HL-60/S4 (cell line): Measurements from ENCODE around the gene CSNK1D.
"Not testable (repeated sequence)": the region's sequence is repeated elsewhere in the genome, so short reads cannot be mapped to it uniquely, and the experiment has no call there.

Experiments
- in situ Hi-C: fragments of 300-500 bp; cut with MboI; formaldehyde crosslinking; loops from 2 replicates; pipeline ENCODE4 v1.14.3; 2022; ENCODE audit warnings: low sequenced_read_pairs

The CSNK1D gene

GRCh38 chr17:82217120-82217529, 56.4 kb downstream of the CSNK1D start:
- in situ Hi-C loops: no loop called here

DNA sequence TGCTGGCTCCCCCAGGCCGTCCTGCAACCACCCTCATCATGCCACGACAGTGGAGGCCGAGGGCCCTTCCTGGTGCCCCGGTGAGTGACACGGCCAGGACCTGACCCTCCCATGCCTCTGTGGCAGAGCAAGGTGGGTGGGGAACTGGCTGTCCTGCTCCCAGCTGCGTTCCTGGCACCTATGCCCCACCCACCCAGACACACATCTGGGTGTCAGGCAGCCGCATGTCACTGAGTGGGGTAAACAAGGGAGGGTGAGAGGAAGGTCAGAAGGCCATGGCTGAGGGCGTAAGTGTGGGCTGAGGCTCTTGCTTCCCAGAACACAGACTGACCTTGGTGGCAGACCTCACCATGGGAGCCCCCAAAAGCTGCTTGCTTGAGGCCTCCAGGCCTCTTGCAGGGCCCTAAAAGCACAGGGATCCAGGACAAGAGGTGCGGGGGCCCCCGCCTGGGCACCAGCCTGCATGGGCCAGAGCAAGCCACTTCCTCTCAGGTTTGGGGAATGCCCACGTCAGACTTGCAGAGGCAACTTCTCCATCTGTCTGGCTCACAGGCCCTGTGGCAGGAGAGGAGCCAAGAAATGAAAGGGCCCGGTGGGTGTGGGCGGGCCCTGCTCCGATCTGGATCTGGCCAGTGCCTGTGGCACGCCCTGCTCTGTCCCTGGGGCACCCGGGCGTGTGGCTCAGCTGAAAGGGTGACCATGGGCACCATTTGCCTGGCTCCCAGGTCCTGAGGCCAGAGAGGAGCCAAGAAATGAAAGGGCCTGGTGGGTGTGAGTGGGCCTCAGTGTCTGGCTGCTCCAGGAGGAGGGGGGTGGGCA, 57.0 kb downstream of the CSNK1D start:
- in situ Hi-C loops: no loop called here

- in situ Hi-C loops: no loop called here
Observed at GRCh38 chr17:82215972-82216300, 57.6 kb downstream of the CSNK1D start.

DNA sequence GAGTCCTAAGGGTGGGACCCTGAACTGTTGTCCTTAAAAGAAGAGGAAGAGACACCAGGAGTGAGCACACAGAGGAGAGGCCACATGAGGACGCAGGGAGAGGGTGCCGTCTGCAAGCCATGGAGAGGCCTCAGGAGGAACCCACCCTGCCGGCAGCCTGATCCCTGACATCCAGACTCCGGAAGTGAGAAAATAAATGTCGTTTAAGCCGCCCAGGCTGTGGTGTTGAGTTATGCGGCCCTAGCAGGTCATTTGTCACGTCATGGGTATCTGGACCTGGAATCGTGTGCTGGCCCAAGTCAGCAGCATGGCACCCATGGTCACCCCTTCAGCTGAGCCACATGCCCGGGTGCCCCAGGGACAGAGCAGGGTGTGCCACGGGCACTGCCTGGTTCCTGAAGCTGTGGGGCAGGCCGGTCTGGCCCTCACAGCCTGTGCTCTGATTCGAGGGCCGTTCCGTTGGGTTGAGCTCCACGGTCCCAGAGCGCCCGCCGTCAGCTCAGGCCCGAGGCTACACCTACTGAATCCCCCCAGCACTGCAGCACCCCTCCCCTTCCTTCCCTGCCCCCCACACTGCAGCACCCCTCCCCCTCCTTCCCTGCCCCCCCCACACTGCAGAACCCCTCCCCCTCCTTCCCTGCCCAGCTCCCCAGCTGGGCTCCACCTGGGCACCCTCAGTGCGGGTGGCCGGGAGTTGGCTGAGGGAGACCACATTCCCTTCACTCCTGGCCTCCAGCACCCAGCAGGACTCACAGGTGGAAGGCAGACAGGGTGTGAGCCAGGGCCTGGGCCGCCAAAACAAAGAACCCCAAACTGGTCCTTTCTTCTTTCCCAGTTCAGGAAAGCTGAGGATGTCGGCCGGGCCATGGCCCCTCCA, 58.2 kb downstream of the CSNK1D start:
- in situ Hi-C loops: no loop called here

GRCh38 chr17:82214012-82214628, 59.4 kb downstream of the CSNK1D start:
- in situ Hi-C loops: no loop called here

DNA sequence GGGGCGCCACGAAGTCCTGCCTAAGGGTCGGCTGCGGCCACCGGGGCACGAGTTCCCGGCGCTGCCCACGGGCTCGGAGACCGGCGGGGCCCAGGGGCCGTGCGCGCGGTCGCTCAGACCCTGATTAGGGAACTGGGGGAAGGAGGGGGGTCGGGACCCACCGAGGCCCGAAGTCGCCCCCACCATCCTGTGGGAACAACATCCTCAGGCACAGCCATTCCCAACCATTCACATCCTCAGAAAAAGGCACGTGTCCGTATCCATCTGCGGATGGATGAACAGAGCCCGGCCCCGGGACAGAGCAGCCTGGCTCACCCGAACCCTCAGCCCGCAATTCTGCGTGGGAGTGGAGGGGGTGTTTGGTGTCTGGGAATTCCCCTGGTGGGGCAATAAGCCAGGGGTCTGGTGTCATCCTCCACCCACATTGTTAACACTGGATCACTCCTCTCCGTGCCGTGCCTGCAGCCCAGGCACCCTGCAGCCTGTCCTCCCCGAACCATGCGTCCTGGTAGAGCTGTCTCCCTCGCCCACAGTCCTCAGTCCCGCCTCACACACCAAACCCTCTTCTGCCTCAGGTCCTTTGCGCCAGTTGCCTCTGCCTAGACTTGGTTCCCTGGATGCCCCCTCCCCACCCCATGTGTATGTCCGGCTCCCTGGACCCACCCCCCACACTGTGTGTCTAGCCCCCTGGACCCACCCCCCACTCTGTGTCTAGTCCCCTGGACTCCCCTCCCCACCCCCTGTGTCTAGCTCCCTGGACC, 60.1 kb downstream of the CSNK1D start:
- in situ Hi-C loops: no loop called here

- in situ Hi-C loops: no loop called here
Observed at GRCh38 chr17:82212331-82213250, 60.9 kb downstream of the CSNK1D start, which contains the start of gene CCDC57. Gene CCDC57 (minus strand): TSS chr17:82212842. CDS start chr17:82201944, 10,898 bp downstream.

GRCh38 chr17:82210655-82211054, 62.8 kb downstream of the CSNK1D start:
- in situ Hi-C loops: not testable (repeated sequence)

DNA sequence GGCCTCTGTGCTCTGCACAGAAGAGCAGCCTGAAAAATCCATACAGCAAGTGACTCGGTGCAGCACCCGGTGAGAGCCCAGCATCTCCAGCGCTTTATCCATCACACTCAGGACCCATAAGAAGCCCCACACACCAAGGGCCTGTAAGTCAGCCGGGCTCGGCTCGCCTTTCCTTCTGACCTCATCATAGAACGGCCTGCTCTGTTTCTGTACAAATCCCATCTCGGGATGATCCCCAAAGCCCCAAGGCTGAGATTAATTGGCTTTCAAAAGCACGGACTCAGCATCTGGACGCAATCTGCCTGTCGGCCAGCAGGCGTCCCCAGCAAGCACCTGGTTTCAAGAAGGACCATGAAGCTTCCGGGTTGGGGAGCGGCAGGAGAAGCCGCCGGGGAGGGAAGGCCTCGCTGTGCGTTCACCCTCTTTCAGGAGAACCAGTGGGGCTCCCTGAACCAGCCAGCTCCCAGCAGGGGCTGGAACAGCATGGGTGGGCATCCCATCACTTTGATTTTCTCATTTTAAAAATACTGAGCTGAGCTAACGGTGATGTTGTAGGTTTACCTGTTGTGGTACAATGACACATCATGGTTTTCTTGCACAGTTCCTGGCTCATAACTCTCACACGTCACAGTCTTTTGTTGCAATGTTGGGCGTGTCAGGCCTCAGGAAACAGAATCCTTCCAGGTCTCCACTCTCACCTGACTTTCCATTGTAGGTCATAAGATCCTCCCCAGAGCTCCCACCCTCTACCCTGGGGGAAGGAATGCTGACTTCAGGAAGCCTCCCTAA, 67.6 kb downstream of the CSNK1D start:
- in situ Hi-C loops: no loop called here

DNA sequence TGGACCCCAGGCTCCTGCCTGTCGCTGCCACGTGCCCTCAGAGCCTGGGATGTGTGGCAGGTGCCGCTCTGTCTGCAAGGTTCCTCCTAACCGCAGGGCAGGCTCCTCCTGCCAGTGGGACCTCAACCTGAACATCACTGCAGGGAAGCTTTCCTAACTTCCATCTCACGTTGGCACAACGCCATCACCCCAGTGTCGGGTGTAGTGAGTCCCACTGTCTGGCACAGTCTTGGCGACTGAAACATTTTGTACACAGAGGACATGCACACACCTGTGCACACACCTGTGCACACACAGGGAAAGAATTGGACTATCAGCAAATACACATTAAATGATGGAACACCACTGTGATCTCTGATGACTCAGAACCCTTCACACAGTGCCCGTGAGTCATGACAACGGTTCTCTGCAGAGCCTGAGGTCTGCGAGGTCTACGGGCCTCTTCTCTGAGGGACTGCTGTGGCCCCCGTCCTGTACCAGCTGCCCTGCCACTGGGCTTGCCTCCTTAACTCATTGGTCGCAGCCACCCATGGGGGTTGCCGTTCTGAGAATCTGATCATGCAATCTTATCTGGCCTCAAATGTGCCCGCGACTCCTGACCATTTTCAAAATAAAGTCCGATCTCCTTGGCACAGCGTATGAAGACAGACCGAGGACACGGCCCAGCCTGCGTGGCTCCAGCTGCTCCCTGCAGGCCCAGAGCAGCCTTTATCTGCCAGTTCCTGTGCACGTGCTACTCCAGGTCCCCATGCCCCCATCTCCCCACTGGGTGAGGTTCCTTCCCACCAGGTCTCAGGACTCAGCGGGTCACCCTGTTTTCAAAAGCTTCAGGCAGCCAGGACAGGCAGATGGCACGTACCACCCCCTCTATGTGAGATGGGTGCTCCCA, 68.4 kb downstream of the CSNK1D start:
- in situ Hi-C loops: no loop called here

DNA sequence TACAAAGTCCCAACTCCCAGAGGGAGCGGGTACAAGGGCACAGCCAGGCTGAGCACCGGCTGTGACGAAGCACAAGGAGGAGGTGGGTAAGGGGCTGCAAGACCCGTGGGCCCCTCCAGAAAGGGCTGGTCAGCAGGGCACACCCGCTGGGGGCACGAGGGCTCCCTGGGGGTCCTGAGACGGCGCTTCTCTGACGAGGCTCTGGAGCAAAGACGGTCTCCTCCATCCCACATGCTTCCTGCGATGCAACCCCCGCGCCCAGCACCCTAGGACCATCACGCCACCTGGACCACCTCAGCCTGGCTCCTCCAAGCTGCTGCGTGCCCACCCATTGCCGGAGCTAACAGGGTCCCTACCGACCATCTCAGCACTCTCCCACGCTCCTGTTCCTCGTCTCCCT, 69.6 kb downstream of the CSNK1D start:
- in situ Hi-C loops: no loop called here

DNA sequence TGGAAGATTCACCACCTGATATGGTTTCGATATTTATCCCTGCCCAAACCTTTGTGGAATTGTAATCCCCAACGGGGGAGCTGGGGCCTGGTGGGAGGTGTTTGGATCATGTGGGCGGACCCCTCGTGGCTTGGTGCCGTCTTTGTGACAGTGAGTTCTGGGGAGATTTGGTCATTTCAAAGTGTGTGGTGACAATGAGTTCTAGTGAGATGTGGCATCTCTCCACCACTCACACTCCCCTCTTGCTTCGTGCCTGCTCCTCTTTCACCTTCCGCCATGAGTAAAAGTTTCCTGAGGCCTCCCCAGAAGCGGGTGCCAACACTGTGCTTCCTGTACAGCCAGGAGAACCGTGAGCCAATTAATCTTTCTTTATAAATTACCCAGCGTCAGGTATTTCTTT, 70.5 kb downstream of the CSNK1D start:
- in situ Hi-C loops: no loop called here

DNA sequence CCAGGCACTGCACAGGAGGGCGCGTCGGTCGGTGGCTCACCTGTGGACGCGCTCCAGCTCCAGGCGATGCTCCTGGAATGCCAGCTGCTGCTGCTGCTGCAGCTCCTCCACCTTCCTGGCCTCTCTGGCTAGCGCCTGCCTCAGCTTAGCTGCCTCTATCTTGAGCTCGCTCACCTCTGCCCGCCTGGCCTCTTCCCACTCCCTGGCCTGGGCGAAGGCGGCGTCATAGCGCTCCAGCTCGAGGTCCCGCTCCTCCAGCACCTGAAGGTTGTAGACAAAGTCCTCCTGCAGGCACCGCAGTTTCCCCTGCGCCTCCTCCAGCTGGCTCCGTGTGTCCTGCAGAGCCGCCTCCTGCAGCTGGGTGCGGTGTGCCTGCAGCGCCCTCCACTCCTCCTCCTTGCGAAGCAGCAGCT, 72.0 kb downstream of the CSNK1D start:
- in situ Hi-C loops: no loop called here

DNA sequence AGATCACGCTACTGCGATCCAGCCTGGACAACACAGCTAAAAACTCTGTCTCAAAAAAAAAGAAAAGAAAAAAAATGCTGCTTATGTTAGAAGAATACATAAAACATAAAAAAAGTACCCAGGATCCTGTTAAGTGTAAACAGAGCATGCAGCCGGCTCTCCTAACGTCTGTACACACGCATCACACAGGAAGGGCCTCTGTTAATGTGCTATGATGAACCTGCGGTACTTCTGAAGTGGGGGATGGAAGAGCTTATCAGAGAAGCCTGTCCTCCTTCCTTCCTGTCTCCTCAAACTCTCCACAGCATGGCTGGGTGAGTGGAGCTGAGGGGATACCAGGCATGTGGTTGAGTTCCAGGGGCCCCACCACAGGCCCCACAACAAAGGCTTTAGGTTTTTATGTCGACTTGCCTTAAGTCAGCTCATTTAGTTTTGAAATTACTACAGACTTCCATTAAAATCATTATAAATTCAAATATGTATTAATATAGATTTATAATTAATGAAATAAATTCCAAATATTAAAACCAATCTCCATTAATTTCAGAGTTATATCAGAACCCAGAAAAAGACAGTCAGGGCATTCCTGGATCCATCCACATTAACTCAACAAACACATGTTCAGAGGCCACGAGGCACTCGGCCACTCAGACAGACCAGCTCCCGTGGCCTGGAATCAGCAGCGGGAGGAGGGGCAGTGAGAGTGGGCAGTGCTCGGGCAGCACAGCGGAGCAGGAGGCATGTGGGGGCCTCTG, 72.6 kb downstream of the CSNK1D start:
- in situ Hi-C loops: no loop called here

DNA sequence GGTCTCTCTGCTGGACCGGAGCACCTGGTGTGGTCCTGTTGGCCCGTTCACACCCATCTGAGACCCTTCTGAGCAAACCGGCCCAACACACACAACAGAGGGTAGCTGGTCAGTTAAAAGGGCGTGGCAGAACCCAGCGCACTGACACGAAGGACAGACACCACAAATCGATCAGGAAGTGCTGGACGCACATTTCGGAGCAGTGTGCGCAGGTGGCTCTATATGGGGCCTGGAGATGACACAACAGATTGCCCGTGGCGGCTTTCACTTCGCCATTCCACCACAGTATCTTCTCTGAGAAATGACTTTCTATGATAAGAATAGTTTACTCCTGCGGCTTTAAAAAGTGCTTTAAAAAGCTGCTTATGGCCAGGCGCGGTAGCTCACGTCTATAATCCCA, 73.4 kb downstream of the CSNK1D start:
- in situ Hi-C loops: no loop called here

GRCh38 chr17:82199496-82199895, 74.0 kb downstream of the CSNK1D start:
- in situ Hi-C loops: no loop called here

DNA sequence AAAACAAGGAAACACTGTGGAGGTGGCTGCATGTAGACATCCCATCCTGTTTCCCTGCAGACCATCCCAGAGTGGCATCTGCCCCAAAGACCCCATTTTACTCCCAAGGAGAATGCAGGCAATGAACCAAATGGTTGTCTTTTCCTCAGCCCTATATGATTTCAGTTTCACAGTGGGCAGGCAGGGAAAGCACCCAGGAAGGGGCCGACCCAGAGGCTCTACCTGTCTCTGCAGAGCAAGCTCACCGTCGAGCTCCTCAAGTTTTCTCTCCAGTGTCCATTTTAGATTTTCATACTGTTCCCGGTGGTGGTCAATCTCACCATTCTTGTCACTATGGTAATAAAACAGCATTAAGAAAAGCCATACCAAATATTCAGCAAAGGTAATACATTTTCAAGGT, 75.4 kb downstream of the CSNK1D start:
- in situ Hi-C loops: no loop called here
